Measurements from ENCODE around the gene UBL7.

DNA sequence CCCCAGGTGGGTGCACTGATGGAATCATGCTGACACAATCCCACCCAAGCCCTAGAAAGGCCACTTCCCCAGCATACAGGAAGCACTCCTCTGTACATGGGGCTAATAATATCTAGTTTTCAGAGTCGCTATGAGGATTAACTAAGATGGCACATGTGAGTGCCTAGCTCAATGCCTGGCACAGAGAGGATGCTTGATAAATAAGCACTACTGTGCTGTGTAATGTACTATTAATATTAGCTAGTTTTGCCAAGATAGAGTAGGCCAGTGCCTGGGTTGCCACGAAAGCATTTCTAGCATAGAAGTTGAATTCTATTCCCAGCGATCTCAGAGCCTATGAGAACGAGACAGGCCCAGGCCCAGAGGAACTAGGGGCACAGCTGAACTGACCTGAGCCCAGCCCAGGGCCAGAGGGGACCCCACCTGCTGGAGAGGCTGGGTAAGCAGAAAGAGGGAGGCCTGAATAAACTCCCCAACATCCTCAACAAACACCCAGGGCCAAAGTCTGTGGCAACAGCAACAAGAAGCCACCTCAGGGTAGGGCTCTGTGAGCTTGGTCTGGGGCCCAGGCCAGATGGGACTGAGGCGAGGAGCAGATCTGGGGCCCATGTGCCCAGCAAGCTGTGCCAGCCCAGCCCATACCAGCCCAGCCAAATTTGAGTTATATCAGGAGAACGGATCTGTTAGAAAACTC, 19.6 kb downstream of the UBL7 start:
- TF ChIP-seq, protein P1, sequence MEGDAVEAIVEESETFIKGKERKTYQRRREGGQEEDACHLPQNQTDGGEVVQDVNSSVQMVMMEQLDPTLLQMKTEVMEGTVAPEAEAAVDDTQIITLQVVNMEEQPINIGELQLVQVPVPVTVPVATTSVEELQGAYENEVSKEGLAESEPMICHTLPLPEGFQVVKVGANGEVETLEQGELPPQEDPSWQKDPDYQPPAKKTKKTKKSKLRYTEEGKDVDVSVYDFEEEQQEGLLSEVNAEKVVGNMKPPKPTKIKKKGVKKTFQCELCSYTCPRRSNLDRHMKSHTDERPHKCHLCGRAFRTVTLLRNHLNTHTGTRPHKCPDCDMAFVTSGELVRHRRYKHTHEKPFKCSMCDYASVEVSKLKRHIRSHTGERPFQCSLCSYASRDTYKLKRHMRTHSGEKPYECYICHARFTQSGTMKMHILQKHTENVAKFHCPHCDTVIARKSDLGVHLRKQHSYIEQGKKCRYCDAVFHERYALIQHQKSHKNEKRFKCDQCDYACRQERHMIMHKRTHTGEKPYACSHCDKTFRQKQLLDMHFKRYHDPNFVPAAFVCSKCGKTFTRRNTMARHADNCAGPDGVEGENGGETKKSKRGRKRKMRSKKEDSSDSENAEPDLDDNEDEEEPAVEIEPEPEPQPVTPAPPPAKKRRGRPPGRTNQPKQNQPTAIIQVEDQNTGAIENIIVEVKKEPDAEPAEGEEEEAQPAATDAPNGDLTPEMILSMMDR (IDR thresholded peaks at IDR 0.05), result no peak
- TF ChIP-seq EZH2 (IDR thresholded peaks at IDR 0.05; ENCODE audit: borderline replicate concordance, insufficient read depth, low read depth, low read length, poor library complexity, severe bottlenecking), result no peak

All from B cell (primary cell).